Activated CD4-positive, alpha-beta T cell treated with anti-CD3 and anti-CD28 coated beads, Interleukin-2, amount 50 U/mL, for 1 hour (primary cell): ENCODE measurements around the gene SEPSECS.
"Not testable (repeated sequence)": the region's sequence is repeated elsewhere in the genome, so short reads cannot be mapped to it uniquely, and the experiment has no call there.

Experiments used
- DNase-seq: peaks from one replicate; pipeline ENCODE4 v3.0.0-alpha.2; 2020

SEPSECS gene

GRCh38 chr4:25108556-25108955 lies 51.7 kb downstream of the SEPSECS start:
- DNase-seq: no peak

DNA sequence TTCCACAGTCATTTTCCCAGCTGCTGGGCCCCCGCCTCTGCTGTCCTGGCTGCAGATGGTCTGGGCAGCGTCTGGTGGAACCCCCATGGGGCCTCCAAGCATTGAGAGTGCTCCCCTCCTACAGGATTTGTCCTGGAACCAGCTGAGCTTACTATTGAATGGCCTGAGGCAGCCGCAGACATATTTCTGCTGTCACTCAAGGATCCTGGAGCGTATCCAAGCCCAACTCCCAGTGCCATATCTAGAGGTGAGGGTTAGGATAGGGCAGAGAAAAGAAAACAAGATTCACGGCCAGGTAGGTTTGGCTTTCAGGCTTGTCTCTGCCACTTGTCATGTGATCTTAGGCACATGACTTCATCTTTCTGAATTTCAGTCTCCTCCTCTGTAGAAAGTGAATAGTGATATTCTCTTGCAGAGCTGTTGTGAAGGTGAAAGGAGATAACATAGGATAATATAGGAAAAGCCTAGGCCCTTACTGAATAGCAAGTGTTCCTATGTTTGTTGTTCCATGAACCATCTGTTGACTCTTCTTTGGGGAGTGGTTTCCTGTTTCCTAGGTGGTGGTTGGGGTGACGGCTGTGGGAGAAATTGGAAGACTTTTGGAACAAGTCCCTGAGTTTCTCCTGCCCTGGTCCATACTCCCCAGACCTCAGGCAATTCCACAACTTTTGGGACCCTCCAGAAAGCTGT lies 52.3 kb downstream of the SEPSECS start:
- DNase-seq: no peak

DNA sequence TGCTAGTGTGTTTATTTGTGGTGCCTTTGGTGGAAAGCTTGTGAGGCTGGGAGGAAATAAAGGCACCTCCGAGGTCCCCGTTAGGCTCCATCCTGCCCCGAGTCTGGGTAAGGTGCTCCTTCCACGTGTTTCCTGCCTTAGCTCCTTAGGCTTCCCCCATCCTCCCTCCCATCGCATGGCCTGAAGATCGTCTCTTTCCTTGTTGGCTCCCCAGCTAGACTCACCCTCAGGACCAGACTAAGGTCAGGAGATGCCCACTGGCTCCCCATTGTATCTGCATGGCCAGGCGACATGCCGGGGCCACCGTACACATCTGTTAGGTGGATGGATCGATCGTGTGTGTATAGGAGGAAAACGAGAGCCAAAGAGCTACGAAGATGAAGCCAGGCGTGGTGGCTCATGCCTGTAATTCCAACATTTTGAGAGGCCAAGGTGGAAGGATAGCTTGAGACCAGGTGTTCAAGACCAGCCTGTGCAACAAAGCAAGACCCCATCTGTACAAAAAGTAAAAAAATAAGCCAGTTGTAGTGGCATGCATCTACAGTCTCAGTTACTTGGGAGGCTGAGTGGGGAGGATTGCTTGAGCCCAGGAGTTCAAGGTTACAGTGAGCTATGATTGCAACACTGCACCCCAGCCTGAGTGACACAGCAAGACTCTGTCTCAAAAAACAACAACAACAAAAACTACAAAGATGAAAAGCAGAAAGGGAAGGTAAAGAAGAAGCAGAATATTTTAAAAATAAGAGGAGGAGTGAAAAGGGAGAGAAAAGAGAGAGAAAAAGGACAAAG lies 53.7 kb downstream of the SEPSECS start:
- DNase-seq: no peak

DNA sequence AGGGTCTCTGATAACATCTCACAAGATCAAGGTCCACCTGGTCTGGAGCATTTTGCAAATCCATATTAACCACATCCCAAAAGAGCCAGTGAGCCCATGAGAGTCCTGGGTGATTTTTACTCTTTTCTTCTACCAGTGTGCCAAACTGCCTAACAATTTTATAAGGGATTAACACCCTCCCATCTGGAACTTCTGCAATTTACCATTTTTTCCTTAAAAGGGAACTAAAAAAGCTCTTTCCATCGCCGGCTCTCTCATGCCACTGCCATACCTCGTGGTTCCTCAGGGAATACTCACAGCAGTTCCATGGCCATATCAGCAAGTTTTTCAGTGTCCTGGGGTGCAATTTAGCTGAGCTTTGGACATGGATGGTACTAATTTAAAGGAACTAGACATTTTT lies 55.7 kb downstream of the SEPSECS start:
- no peak for DNase-seq

- no peak for DNase-seq
These were observed 56.8 kb downstream of the SEPSECS start for GRCh38 chr4:25103418-25103817.

GRCh38 chr4:25101836-25102235 lies 58.4 kb downstream of the SEPSECS start:
- no peak for DNase-seq

- DNase-seq: no peak
These were observed 59.5 kb downstream of the SEPSECS start for GRCh38 chr4:25100710-25101109.

DNA sequence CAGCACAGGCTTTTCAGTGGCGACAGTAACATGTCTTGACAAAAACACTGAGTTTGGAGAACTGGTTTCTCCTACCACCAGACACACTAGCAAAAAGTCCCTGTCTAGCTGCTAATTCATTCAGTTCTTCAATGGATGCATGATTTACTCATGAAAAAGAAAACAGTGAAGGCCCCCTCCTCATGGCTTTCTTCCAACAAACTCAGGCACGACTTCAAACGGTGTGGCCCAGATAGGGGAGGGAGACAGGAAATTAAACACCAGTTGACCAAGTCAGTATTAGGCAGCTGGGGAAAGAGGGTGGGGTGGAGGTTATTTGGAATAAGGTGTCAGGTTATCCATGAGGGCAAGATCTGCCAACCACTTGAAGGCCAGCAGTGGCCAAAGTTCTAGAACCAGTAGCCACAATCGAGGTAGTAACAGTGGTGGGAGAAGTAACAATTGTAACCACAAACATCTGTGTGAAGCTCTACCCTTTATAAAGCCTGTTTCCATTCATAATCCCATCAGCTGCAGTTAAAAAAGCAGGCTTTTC lies 60.2 kb downstream of the SEPSECS start:
- DNase-seq: no peak

DNA sequence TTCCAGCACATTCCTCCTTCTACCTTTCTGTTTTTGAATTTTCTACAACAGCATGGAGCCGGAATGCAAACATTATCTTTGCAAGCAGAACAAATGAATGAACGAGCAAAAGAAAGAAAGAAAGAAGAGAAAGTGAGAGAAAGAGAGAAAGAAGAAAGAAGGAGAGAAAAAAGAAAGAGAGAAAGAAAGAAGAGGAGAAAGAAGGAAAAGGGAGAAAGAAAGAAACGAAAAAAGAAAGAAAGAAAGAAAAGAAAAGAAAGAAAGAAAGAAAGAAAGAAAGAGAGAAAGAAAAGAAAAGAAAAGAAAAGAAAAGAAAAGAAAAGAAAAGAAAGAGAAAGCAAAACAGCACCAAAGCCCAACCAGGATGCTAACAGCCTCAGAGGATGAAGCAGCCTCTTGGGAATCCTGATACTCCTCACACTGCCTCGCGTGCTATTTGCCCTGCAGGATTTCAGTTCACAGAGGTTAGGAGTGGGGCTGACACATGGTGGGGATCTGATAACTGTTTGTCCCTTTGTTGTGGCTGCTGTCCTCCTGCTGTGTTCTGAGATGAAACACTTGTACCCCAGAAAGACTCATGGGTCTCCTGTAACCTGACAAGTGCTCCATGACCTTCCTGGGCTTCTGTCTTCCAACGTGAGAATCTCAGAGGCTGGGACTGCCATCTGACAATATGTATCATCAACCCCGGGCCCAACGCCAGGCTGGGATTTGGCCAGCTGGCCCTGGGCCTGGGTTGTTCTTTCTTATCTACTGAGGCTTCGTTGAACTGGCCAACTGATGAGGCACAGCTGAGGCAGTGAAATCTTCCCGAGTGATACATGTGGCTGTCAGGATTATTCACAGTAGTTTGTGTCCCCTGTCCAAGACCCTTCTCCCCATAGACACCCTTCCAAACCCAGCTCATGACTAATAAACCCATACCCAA lies 61.0 kb downstream of the SEPSECS start:
- no peak for DNase-seq

DNA sequence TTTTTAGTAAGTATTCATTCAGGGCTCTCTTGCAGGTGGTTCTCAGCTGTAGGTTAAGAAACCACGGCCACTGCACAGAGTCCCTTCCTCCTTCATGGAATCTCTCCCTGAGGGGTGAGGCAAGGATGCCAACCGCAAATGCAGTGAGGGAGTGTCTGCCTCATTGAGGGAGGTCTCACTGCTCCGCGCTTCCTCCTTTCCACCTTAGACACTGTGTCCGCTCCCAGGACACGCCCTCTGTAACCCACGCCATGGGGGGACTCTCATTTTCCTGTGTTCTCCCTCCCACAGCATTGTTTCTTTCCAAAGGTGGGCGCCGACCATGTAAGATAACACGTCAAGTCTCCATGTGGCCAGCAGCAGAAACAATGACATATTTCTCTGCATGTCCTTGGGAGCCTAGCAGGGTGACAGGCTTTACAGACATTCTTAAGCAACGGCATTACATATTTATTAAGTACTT lies 63.2 kb downstream of the SEPSECS start:
- no peak for DNase-seq

DNA sequence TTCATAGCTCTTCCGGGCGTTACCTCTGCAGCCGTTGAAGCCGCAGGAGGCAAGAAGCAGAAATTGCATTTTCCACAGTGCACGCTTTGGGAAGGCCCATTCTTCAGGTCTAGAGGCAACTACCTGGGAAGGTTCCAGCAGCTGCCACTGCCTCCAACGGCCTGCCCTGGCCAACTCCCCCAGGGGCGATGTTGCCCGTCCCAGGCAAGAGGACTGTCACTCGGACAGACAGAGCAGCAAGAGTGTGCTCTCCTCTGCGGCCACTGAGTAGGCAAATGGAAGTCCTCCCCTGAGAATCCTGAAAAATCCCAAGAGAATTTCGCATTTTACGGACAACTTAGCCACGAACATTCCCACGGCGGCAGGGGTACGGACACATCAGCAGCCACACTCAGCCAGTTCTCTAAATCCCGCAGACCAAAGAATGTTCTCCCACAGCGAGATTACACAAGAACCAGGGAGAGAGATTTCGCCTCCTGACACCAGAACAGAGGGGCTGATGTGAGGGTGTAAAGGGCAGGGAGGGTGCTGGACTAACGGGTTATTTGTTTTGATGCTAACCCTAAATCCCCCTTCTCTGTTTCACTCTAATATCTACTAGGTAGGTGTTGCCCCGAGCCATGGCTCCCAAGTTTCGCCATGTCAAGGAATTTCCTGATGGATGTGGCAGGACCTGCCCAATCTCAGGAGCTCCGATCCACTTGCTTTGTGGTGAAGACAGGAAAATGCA lies 63.8 kb downstream of the SEPSECS start:
- no peak for DNase-seq

DNA sequence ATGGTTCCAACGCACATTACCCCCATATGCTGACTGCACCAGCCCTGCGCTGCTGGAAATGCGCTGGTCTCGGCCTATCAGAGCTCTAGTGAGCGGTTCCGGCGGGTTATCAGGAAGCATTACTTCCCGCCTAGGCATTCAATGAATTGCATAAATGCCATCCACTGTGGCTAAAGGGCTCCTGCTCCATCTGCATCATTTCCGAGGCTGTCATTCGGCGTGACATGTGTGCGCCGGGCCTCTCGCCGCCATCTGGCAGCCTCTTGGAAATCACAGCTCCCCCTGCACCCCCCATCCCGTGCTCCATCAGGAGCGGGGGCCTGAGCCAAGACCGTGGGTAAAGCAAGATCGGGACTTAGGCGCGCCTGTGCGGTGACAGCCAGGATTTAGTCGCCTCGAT lies 64.4 kb downstream of the SEPSECS start:
- no peak for DNase-seq

- DNase-seq: no peak
These were observed 68.1 kb downstream of the SEPSECS start for GRCh38 chr4:25092139-25092538.

DNA sequence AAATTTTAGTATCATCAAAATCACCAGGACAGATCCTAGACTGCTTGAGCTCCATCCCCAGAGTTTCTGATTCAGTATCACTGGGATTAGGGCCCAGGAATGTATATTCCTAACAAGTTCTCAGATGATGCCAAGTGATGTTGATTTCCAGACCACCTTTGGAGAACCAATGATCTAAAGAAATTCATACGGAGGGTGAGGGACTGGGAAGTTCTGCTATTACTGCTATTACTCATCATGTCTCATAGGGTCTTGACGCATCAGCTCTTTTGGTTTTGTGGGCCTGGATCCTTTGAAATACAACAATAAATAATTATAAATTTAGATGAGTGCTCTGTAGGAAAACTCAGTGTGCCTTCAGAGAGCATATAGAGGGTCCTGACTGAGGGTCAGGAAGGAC lies 69.7 kb downstream of the SEPSECS start:
- DNase-seq: no peak

DNA sequence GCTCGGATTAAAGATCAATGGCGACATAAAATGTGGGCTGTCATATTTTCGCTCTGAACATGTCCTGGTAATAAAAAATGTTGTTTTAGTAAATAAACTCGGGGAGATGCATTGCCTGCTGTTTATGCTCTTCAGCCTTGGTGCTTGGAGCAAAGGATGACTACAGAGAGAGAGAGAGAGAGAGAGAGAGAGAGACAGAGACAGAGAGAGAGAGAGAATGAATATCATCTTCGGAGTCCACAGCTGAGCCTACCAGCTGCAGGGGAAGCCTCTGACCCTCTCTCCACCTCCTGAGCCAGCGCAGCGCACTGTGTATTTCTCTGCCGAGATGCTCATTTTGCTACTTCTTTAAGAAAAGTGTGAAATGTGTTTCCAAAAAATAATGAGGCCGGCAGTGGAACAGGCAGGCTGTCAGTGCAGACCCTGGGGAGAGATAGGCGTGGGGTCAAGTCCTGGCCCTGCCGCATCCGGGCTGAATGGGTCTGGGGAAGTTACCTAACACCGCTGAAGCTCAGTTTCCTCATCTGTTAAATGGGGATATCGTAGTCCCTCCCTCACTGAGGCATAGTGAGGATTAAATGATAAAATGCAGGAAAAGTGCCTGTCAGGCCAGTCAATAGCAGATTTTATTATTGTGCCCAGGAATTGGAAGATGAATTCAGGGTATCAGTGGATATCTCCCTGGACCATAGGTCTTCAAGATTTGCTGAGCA lies 71.0 kb downstream of the SEPSECS start:
- DNase-seq: no peak

- DNase-seq: no peak
These were observed 71.9 kb downstream of the SEPSECS start for GRCh38 chr4:25088093-25088952.

GRCh38 chr4:25085671-25086070 lies 74.6 kb downstream of the SEPSECS start:
- DNase-seq: no peak

- DNase-seq: not testable (repeated sequence)
These were observed 76.8 kb downstream of the SEPSECS start for GRCh38 chr4:25083441-25083840.

DNA sequence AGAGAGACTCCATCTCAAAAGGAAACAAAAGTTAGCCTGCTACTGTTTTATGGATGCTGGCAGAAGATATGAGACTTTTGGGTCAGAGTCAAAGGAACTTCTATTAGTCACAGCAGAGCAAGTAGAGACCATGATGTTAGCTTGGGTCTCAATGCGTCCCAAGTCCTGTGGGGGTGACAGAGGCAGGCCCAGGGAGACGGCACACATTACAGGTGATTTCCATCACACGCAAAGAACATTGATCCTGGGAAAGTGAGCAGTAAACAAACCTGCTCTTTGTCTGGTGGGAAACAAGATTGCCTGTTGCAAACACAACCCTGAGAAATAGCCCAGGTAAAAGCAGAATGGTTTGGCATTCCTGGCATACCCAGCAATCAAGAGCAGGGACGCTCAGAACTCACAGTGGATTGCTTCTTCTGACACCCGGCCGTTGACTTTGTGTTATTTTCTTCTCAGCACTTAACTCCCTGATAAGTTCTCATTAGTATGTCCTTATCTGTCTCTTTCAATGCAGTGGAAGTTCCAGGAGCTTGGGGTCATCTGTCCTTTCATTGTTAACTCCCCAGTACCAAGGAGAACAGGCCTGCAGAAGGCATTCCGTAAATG lies 78.3 kb downstream of the SEPSECS start:
- no peak for DNase-seq

DNA sequence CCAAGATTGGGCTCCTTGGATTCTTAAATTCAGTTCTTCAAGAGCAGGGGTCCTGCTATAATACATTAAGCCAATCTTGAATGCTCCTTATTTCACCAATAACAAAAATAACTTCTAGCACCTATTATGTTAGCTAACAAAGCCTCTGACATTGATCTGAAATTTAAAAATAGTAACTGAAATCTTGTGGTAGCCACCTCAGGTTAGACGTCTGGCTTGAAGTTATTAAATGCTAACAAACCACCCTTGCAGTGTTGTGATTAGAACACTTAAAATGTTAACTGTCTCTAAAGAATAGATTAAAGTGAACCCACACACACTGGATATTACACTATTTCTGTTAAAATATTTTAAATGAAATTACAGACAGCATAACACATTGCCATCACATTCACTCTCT lies 79.7 kb downstream of the SEPSECS start:
- DNase-seq: no peak
